HepG2 (cell line): ENCODE results near the gene SETD5. TPM values are rescaled to one million over a fixed set of nuclear protein-coding genes. Genes with fewer than 3 reads are reported as not detected.

ENCODE experiments used
- CENPT ChIP-seq: sonication (generic); formaldehyde crosslinking; IDR thresholded peaks from 2 replicates; pipeline ENCODE4 v1.8.0; 2022; ENCODE audit warnings: low read depth, mild to moderate bottlenecking, moderate library complexity, missing genetic modification reagents
- EEA1 ChIP-seq: sonication (generic); formaldehyde crosslinking; IDR thresholded peaks from 2 replicates; pipeline ENCODE4 v1.5.1; 2020; ENCODE audit warnings: mild to moderate bottlenecking, missing genetic modification reagents, borderline replicate concordance
- EHMT2 ChIP-seq: fragments of 200-600 bp; sonication (generic); IDR thresholded peaks from 2 replicates; pipeline ENCODE4 v1.7.0; 2017; ENCODE audit warnings: antibody characterized with exemption, low read depth, low read length, borderline replicate concordance
- GMEB2 ChIP-seq: IDR thresholded peaks from 2 replicates; pipeline ENCODE4 v1.6.1; 2016; ENCODE audit warnings: missing biosample characterization, missing genetic modification reagents, low read depth
- HMG20B ChIP-seq: conservative IDR thresholded peaks from 2 replicates; pipeline ENCODE4 v1.6.1; 2016; ENCODE audit warnings: missing genetic modification reagents, missing compliant biosample characterization
- JARID2 ChIP-seq: sonication (generic); formaldehyde crosslinking; IDR thresholded peaks from 2 replicates; pipeline ENCODE4 v1.8.1; 2023; ENCODE audit warnings: missing genetic modification reagents, inconsistent platforms; ENCODE audit not compliant: insufficient replicate concordance
- MXD3 ChIP-seq: IDR thresholded peaks from 2 replicates; pipeline ENCODE4 v1.6.1; 2016; ENCODE audit warnings: mild to moderate bottlenecking, missing biosample characterization, missing genetic modification reagents
- PHB2 ChIP-seq: fragments of 450-650 bp; IDR thresholded peaks from 2 replicates; pipeline ENCODE4 v1.6.1; 2018; ENCODE audit not compliant: partially characterized antibody
- SRSF9 ChIP-seq: fragments of 200-400 bp; formaldehyde crosslinking; IDR thresholded peaks from 2 replicates; pipeline ENCODE4 v1.6.1; 2018; ENCODE audit warnings: borderline replicate concordance, mild to moderate bottlenecking, low read depth, low read length; ENCODE audit not compliant: insufficient read depth, poor library complexity, severe bottlenecking
- THRA ChIP-seq: sonication (generic); formaldehyde crosslinking; IDR thresholded peaks from 2 replicates; pipeline ENCODE4 v1.4.0; 2020; ENCODE audit warnings: missing genetic modification reagents, borderline replicate concordance
- USF2 ChIP-seq, 2 experiments: sonication (generic) in 1 of 2; formaldehyde crosslinking in 1 of 2; IDR thresholded peaks; 2 replicates each; pipeline versions ENCODE4 v1.5.1 to v1.6.1; 2011 to 2020; ENCODE audit warnings: borderline replicate concordance in 1 of 2, low read depth in 1 of 2, low read length in 1 of 2, mild to moderate bottlenecking in 1 of 2, missing genetic modification reagents in 1 of 2, moderate library complexity in 1 of 2
- ZBED4 ChIP-seq: sonication (generic); formaldehyde crosslinking; IDR thresholded peaks from 2 replicates; pipeline ENCODE4 v1.4.0; 2020; ENCODE audit warnings: missing genetic modification reagents, borderline replicate concordance
- ZBTB1 ChIP-seq: sonication (generic); formaldehyde crosslinking; IDR thresholded peaks from 2 replicates; pipeline ENCODE4 v1.4.0; 2020; ENCODE audit warnings: missing genetic modification reagents, borderline replicate concordance
- ZNF143 ChIP-seq: sonication (generic); formaldehyde crosslinking; IDR thresholded peaks from 2 replicates; pipeline ENCODE4 v1.4.0; 2020; ENCODE audit warnings: missing genetic modification reagents
- ZNF740 ChIP-seq: sonication (generic); formaldehyde crosslinking; IDR thresholded peaks from 2 replicates; pipeline ENCODE4 v1.4.0; 2020; ENCODE audit warnings: missing genetic modification reagents
- ZNF850 ChIP-seq: sonication (generic); formaldehyde crosslinking; conservative IDR thresholded peaks from 2 replicates; pipeline ENCODE4 v1.9.0; 2021; ENCODE audit warnings: mild to moderate bottlenecking, missing genetic modification reagents
- ZSCAN31 ChIP-seq: sonication (generic); formaldehyde crosslinking; IDR thresholded peaks from 2 replicates; pipeline ENCODE4 v1.5.0; 2020; ENCODE audit warnings: low read depth, mild to moderate bottlenecking, missing genetic modification reagents
- polyA plus RNA-seq, 8 experiments: library from polyadenylated mRNA; depleted of rRNA in 3 of 8; stranded (reverse) in 7 of 8; unstranded in 1 of 8; fragments of >200 nt; fragmentation: Illumina TruSeq in 4 of 8; extraction: Trizol in 4 of 8; gene quantifications; 2 replicates each; pipeline versions ENCODE4 v1.2.1 to v1.2.3, GENCODE V29; 2011 to 2016; ENCODE audit warnings: low read depth in 4 of 8, missing spikeins in 1 of 8, mixed read lengths in 1 of 8; ENCODE audit not compliant: insufficient read depth in 1 of 8
- total RNA-seq, 5 experiments: library from RNA; depleted of rRNA; stranded (reverse); fragments of >200 nt; fragmentation: Illumina TruSeq; extraction: Trizol; gene quantifications; 2 replicates each; pipeline ENCODE4 v1.2.3, GENCODE V29; 2016; ENCODE audit warnings: low read depth in 1 of 5

The SETD5 gene
- total and polyA plus RNA-seq, 2 of the 13 experiments (the other 11 are each of a cell fraction or from before 2014, with no cell fraction given), result 46.8 to 95.8 TPM

GRCh38 chr3:9422712-9423424 is 25.5 kb downstream of the SETD5 start (continued):
- TF ChIP-seq ZNF740 (CRISPR knock-in tag) (no peak), ZBTB1 (CRISPR knock-in tag) (no peak), USF2 (IDR thresholded peaks at IDR 0.05; ENCODE audit: low read depth, low read length) (no peak), USF2 (CRISPR knock-in tag; IDR thresholded peaks at IDR 0.05; ENCODE audit: borderline replicate concordance) (no peak), PHB2 (no peak), ZNF850 (no peak), EEA1 (no peak), ZBED4 (CRISPR knock-in tag) (peak; percentile 58; the same call in 1 of the 2 replicates), ZSCAN31 (CRISPR knock-in tag) (peak; percentile 41; the same call in 1 of the 2 replicates), ZNF143 (no peak), EHMT2 (peak; percentile 56; the same call in 1 of the 2 replicates), SRSF9 (no peak), JARID2 (no peak), THRA (CRISPR knock-in tag) (peak; percentile 77; the same call in 1 of the 2 replicates), HMG20B (CRISPR knock-in tag) (0 out of 2 replicates have a peak, but pooled peaks have one; percentile 46), CENPT (CRISPR knock-in tag) (no peak), MXD3 (CRISPR knock-in tag) (no peak), GMEB2 (no peak)
